PFSK-1 (cell line): Measurements from ENCODE around the gene NEK7.

ENCODE experiments used
- FOXP2 ChIP-seq: optimal IDR thresholded peaks from 2 replicates; pipeline ENCODE3; 2011; ENCODE audit warnings: borderline replicate concordance, control low read depth, inconsistent platforms; ENCODE audit not compliant: insufficient read depth; ENCODE audit errors: extremely low read length, extremely low read depth
- POLR2AphosphoS5 ChIP-seq: IDR thresholded peaks from 2 replicates; pipeline ENCODE4 v1.6.1; 2012; ENCODE audit warnings: low read depth, mild to moderate bottlenecking, control low read depth, low read length, moderate library complexity
- REST ChIP-seq, 2 experiments: IDR thresholded peaks; 2 replicates each; pipeline versions ENCODE4 v1.6.1 to v1.8.0; 2011 to 2012; ENCODE audit warnings: low read depth in 2 of 2, low read length in 2 of 2, control low read depth in 1 of 2, inconsistent platforms in 1 of 2, mild to moderate bottlenecking in 1 of 2, moderate library complexity in 1 of 2; ENCODE audit not compliant: insufficient read depth in 1 of 2
- SIN3A ChIP-seq: IDR thresholded peaks from 2 replicates; pipeline ENCODE4 v1.6.1; 2012; ENCODE audit warnings: mild to moderate bottlenecking, low read length, moderate library complexity, borderline replicate concordance; ENCODE audit not compliant: insufficient read depth
- TAF1 ChIP-seq: IDR thresholded peaks from 2 replicates; pipeline ENCODE4 v1.6.1; 2012; ENCODE audit warnings: low read length, control low read depth, borderline replicate concordance; ENCODE audit not compliant: insufficient read depth

The NEK7 gene

GRCh38 chr1:198211696-198212095, 54.9 kb downstream of the NEK7 start:
- TF ChIP-seq SIN3A, result no peak
- TF ChIP-seq TAF1, result no peak
- TF ChIP-seq POLR2AphosphoS5, result no peak
- no peak for TF ChIP-seq REST (IDR thresholded peaks at IDR 0.05; ENCODE audit: insufficient read depth in 1 of 2, low read depth in 2 of 2, low read length in 2 of 2)
- TF ChIP-seq FOXP2, result no peak

- no peak for TF ChIP-seq REST (IDR thresholded peaks at IDR 0.05; ENCODE audit: insufficient read depth in 1 of 2, low read depth in 2 of 2, low read length in 2 of 2)
- TF ChIP-seq SIN3A, result no peak
- no peak for TF ChIP-seq POLR2AphosphoS5
- TF ChIP-seq FOXP2, result no peak
- no peak for TF ChIP-seq TAF1
These were observed 55.3 kb downstream of the NEK7 start for GRCh38 chr1:198212126-198212525.

GRCh38 chr1:198212675-198213074, 55.9 kb downstream of the NEK7 start:
- TF ChIP-seq SIN3A (no peak), FOXP2 (no peak), TAF1 (no peak), POLR2AphosphoS5 (no peak), REST (IDR thresholded peaks at IDR 0.05; ENCODE audit: insufficient read depth in 1 of 2, low read depth in 2 of 2, low read length in 2 of 2) (no peak)

GRCh38 chr1:198214924-198215323, 58.1 kb downstream of the NEK7 start:
- no peak for TF ChIP-seq POLR2AphosphoS5

- no peak for TF ChIP-seq POLR2AphosphoS5
- TF ChIP-seq TAF1, result no peak
- TF ChIP-seq REST (IDR thresholded peaks at IDR 0.05; ENCODE audit: insufficient read depth in 1 of 2, low read depth in 2 of 2, low read length in 2 of 2), result no peak
- TF ChIP-seq SIN3A, result no peak
- TF ChIP-seq FOXP2, result no peak
These were observed 63.6 kb downstream of the NEK7 start for GRCh38 chr1:198220428-198220827.
